ENCODE data around the gene KCNIP2.
A peak's percentile ranks its signal among the peaks of the same experiment; 100 is the strongest.

The KCNIP2 gene

GRCh38 chr10:101875068-101875688 is 31.6 kb upstream of the KCNIP2 start:
- POLR2A ChIA-PET: no interaction called here
- TF ChIP-seq CTCF (IDR thresholded peaks at IDR 0.05; ENCODE audit: control extremely low read depth, extremely low read depth, low read depth, missing control alignments): no peak
- DNase-seq (ENCODE audit: extremely low spot score): no peak
- CTCF ChIA-PET: interaction anchor here (1.0 to 7.7 kb wide), 10 partner anchors 9 to 135 kb away, joined by 3 to 65 read pairs (median 4); partner anchors contain the start of gene KCNIP2

- ChIA-PET CTCF (interaction anchor here (1.1 to 7.7 kb wide), 8 partner anchors 9 to 136 kb away, joined by 3 to 65 read pairs (median 4); no protein-coding TSS in a partner anchor), POLR2A (no interaction called here)
Measured at GRCh38 chr10:101874252-101874651, 30.7 kb upstream of the KCNIP2 start.

GRCh38 chr10:101867931-101868330 is 24.3 kb upstream of the KCNIP2 start:
- no peak for TF ChIP-seq CTCF (IDR thresholded peaks at IDR 0.05; ENCODE audit: control extremely low read depth, extremely low read depth, low read depth, missing control alignments)
- DNase-seq (ENCODE audit: extremely low spot score): no peak
- ChIA-PET POLR2A (no interaction called here), CTCF (interaction anchor here (2.1 kb wide), 1 partner anchor 27 kb away, joined by 10 read pairs; no protein-coding TSS in a partner anchor)

More at GRCh38 chr10:101874252-101874651, 30.7 kb upstream of the KCNIP2 start:
- no peak for DNase-seq (ENCODE audit: extremely low spot score)
- no peak for TF ChIP-seq CTCF (IDR thresholded peaks at IDR 0.05; ENCODE audit: control extremely low read depth, extremely low read depth, low read depth, missing control alignments)

- POLR2A ChIA-PET: interaction anchor here (0.5 kb wide), 1 partner anchor 633 kb away, joined by 4 read pairs; no protein-coding TSS in a partner anchor
- DNase-seq (ENCODE audit: extremely low spot score): no peak
- TF ChIP-seq CTCF (IDR thresholded peaks at IDR 0.05; ENCODE audit: control extremely low read depth, extremely low read depth, low read depth, missing control alignments): no peak
- CTCF ChIA-PET: interaction anchor here (0.9 to 14.3 kb wide), 14 partner anchors 10 to 250 kb away, joined by 3 to 198 read pairs (median 7); partner anchors contain the start of gene KCNIP2
Measured at GRCh38 chr10:101859530-101859929, 15.9 kb upstream of the KCNIP2 start.

GRCh38 chr10:101858723-101859500 is 15.3 kb upstream of the KCNIP2 start:
- CTCF ChIA-PET: interaction anchor here (0.9 to 14.3 kb wide), 18 partner anchors 9 to 251 kb away, joined by 3 to 198 read pairs (median 4); partner anchors contain the start of gene KCNIP2
- TF ChIP-seq CTCF (IDR thresholded peaks at IDR 0.05; ENCODE audit: control extremely low read depth, extremely low read depth, low read depth, missing control alignments): no peak
- DNase-seq (ENCODE audit: extremely low spot score): peak; percentile 60
- POLR2A ChIA-PET: interaction anchor here (0.5 kb wide), 2 partner anchors 138 to 633 kb away, joined by 4 read pairs; no protein-coding TSS in a partner anchor

- no peak for DNase-seq (ENCODE audit: extremely low spot score)
- no peak for TF ChIP-seq CTCF (IDR thresholded peaks at IDR 0.05; ENCODE audit: control extremely low read depth, extremely low read depth, low read depth, missing control alignments)
- ChIA-PET CTCF (interaction anchor here (0.9 to 14.3 kb wide), 15 partner anchors 8 to 252 kb away, joined by 3 to 198 read pairs (median 6); partner anchors contain the start of gene KCNIP2), POLR2A (interaction anchor here (0.5 kb wide), 1 partner anchor 139 kb away, joined by 4 read pairs; no protein-coding TSS in a partner anchor)
Measured at GRCh38 chr10:101857802-101858476, 14.3 kb upstream of the KCNIP2 start.

Data from GM10248 (cell line).